Hepatocyte (in vitro differentiated cells): ENCODE data around the gene HINT3.

Experiments used
- CTCF ChIP-seq: fragments of 200-600 bp; sonication (generic); IDR thresholded peaks from 2 replicates; pipeline ENCODE4 v1.5.1; 2016; ENCODE audit warnings: antibody characterized with exemption, mild to moderate bottlenecking; ENCODE audit not compliant: poor library complexity
- EZH2 ChIP-seq: fragments of 200-600 bp; sonication (generic); IDR thresholded peaks from 2 replicates; pipeline ENCODE4 v1.6.1; 2016; ENCODE audit warnings: antibody characterized with exemption, mild to moderate bottlenecking, borderline replicate concordance
- EZH2phosphoT487 ChIP-seq: fragments of 200-600 bp; sonication (generic); IDR thresholded peaks from one replicate; pipeline ENCODE4 v1.6.1; 2018; ENCODE audit warnings: antibody characterized with exemption, mild to moderate bottlenecking, low read depth, moderate library complexity; ENCODE audit not compliant: unreplicated experiment, severe bottlenecking

DNA sequence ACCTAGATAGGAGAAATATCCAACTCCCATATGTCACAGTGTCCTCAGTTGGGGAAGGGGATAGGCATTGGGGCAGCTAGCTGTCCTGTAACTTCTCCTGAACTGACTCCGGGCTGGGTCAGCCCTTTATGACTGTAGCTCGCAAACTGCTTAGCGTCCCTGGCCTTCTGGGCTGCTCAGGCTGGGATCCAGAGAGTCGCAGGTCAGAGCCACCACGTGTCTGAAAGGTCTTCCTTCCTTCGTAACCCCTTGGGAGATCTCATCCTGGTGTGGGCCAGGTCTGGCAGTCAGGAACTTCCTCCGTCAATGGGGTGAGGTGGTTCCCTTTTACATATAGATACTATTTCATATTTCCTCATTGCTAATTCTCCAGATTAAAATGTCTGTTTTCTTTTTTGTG, 28.8 kb upstream of the HINT3 start:
- TF ChIP-seq CTCF (no peak), EZH2 (no peak), EZH2phosphoT487 (no peak)
